ENCODE results near the gene SRGAP1.

Gene SRGAP1

DNA sequence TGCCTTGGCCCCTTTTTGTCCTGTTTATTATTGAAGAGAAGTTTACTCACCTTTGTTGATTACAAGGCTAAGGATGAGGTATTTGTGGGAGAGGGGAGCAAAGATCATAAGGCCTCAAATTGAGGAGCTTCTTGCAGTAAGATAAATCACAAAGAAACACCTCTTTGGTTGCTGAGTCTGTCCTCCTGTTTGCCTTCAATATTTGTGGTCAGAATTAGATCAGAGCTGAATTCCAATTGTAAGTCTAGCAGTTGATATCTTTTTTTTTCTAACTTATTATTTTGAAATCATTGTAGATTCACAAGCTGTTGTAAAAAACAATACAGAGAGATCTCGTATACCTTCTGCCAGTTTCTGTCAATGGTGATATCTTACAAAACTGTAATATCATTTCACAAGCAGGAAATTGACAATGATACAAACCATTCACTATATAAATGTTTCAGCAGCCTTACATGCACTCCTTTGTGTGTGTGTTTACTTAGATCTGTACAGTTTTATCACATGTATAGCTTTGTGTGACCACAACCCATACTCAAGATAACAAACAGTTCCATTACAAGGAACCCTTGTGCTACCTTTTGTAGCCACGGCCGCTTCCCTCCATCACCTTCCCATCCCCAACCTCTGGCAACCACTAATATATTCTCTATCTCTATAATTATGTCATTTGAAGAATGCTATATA is 280.2 kb downstream of the SRGAP1 start:
- H3K36me3 ChIP-seq (ENCODE audit: insufficient read depth, low read length): no peaks in the 10 kb centered on the region
- H2AFZ ChIP-seq (ENCODE audit: low read depth, low read length): no peak overlapping the region
- H3K4me3 ChIP-seq (ENCODE audit: low read depth in 1 of 2, low read length in 2 of 2): no peak overlapping the region
- no peaks in the 10 kb centered on the region for H4K20me1 ChIP-seq (ENCODE audit: insufficient read depth, low read length)
- DNase-seq: no peak
- no peak overlapping the region for H3K9ac ChIP-seq (ENCODE audit: low read depth, low read length)
- no peaks in the 10 kb centered on the region for H3K4me1 ChIP-seq (ENCODE audit: insufficient read depth, low read length)
- H3K79me2 ChIP-seq (ENCODE audit: insufficient read depth, low read length): no peaks in the 10 kb centered on the region
- H3K27me3 ChIP-seq (ENCODE audit: insufficient read depth, low read length, poor library complexity): no peaks in the 10 kb centered on the region
- H3K9me3 ChIP-seq (ENCODE audit: insufficient read depth, low read length, severe bottlenecking): no peaks in the 10 kb centered on the region
- H3K4me2 ChIP-seq (ENCODE audit: insufficient read depth, low read length): no peak overlapping the region
- no peak overlapping the region for H3K27ac ChIP-seq (ENCODE audit: low read length)
- no peak for ATAC-seq (ENCODE audit: insufficient read depth, low read depth)
- TF ChIP-seq CTCF (IDR thresholded peaks at IDR 0.05; ENCODE audit: borderline replicate concordance, extremely low read depth, low read length, poor library complexity, severe bottlenecking) (no peak), EZH2 (IDR thresholded peaks at IDR 0.05; ENCODE audit: borderline replicate concordance, low read depth, low read length, severe bottlenecking) (no peak)

- no peak overlapping the region for H3K27ac ChIP-seq (ENCODE audit: low read length)
- no peaks in the 10 kb centered on the region for H3K79me2 ChIP-seq (ENCODE audit: insufficient read depth, low read length)
- H3K36me3 ChIP-seq (ENCODE audit: insufficient read depth, low read length): no peaks in the 10 kb centered on the region
- H3K4me2 ChIP-seq (ENCODE audit: insufficient read depth, low read length): no peak overlapping the region
- no peak overlapping the region for H3K9ac ChIP-seq (ENCODE audit: low read depth, low read length)
- H3K4me3 ChIP-seq (ENCODE audit: low read depth in 1 of 2, low read length in 2 of 2): no peak overlapping the region
- H3K9me3 ChIP-seq (ENCODE audit: insufficient read depth, low read length, severe bottlenecking): no peaks in the 10 kb centered on the region
- no peaks in the 10 kb centered on the region for H3K27me3 ChIP-seq (ENCODE audit: insufficient read depth, low read length, poor library complexity)
- TF ChIP-seq CTCF (IDR thresholded peaks at IDR 0.05; ENCODE audit: borderline replicate concordance, extremely low read depth, low read length, poor library complexity, severe bottlenecking) (no peak), EZH2 (IDR thresholded peaks at IDR 0.05; ENCODE audit: borderline replicate concordance, low read depth, low read length, severe bottlenecking) (no peak)
- ATAC-seq (ENCODE audit: insufficient read depth, low read depth) (no peak), DNase-seq (no peak)
- H2AFZ ChIP-seq (ENCODE audit: low read depth, low read length): no peak overlapping the region
- no peaks in the 10 kb centered on the region for H4K20me1 ChIP-seq (ENCODE audit: insufficient read depth, low read length)
- H3K4me1 ChIP-seq (ENCODE audit: insufficient read depth, low read length): no peaks in the 10 kb centered on the region
Measured at GRCh38 chr12:64125913-64126312, 281.4 kb downstream of the SRGAP1 start.

DNA sequence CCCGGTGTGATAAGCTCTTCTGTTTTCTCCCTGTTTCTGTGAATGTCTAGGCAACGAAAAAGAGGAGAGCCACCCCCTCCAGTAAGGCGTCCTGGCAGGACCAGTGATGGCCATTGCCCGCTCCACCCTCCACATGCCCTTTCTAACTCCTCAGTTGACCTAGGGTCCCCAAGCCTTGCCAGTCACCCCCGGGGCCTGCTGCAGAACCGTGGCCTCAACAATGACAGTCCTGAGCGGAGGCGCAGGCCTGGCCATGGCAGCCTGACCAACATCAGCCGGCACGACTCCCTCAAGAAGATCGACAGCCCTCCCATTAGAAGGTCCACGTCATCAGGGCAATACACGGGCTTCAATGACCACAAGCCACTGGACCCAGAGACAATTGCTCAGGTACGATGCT is 283.3 kb downstream of the SRGAP1 start:
- no peak for TF ChIP-seq CTCF (IDR thresholded peaks at IDR 0.05; ENCODE audit: borderline replicate concordance, extremely low read depth, low read length, poor library complexity, severe bottlenecking)
- no peak for TF ChIP-seq EZH2 (IDR thresholded peaks at IDR 0.05; ENCODE audit: borderline replicate concordance, low read depth, low read length, severe bottlenecking)
- H3K79me2 ChIP-seq (ENCODE audit: insufficient read depth, low read length): no peaks in the 10 kb centered on the region

More for the DNA sequence above, 283.3 kb downstream of the SRGAP1 start:
- Histone ChIP-seq H3K9me3 (ENCODE audit: insufficient read depth, low read length, severe bottlenecking) (no peaks in the 10 kb centered on the region), H3K4me1 (ENCODE audit: insufficient read depth, low read length) (no peaks in the 10 kb centered on the region), H2AFZ (ENCODE audit: low read depth, low read length) (no peak overlapping the region), H3K9ac (ENCODE audit: low read depth, low read length) (no peak overlapping the region), H3K27ac (ENCODE audit: low read length) (no peak overlapping the region), H3K4me2 (ENCODE audit: insufficient read depth, low read length) (no peak overlapping the region), H4K20me1 (ENCODE audit: insufficient read depth, low read length) (no peaks in the 10 kb centered on the region), H3K36me3 (ENCODE audit: insufficient read depth, low read length) (no peaks in the 10 kb centered on the region), H3K27me3 (ENCODE audit: insufficient read depth, low read length, poor library complexity) (no peaks in the 10 kb centered on the region), H3K4me3 (ENCODE audit: low read depth in 1 of 2, low read length in 2 of 2) (no peak overlapping the region)
- ATAC-seq (ENCODE audit: insufficient read depth, low read depth): no peak
- DNase-seq: no peak

Measured in DND-41 (cell line).